Measurements from ENCODE around the gene OR10D3. TPM values are rescaled to one million over a fixed set of nuclear protein-coding genes. Genes with fewer than 3 reads are reported as not detected.

Gene OR10D3, protein sequence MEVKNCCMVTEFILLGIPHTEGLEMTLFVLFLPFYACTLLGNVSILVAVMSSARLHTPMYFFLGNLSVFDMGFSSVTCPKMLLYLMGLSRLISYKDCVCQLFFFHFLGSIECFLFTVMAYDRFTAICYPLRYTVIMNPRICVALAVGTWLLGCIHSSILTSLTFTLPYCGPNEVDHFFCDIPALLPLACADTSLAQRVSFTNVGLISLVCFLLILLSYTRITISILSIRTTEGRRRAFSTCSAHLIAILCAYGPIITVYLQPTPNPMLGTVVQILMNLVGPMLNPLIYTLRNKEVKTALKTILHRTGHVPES
- total RNA-seq: not detected

DNA sequence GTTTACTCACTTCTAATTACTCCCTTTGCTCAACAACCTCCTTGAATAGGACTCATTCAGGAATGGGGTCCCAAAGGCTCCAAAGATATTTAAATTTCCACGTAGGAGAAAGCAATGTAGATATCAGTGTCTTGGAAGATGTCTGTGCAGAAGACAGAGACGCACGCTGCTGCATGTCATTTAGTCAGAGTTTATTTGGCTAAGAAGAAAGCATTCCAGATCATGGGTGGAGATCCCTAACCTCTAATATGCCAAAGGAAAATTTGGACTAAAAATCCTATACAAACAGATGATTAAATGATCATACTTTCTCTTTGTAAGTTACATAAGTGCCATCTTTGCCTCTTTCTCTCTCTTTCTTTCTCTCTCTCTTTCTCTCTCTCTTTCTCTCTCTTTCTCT is at the start of gene OR10D3:
Gene OR10D3 (plus strand): TSS at position 278 of the 400 bp plus-strand sequence. CDS start 1,925 bp downstream, outside the sequence.
- Histone ChIP-seq H3K4me3 (no peak within 1 kb of the TSS), H3K27me3 (no peaks in the 10 kb centered on the region), H3K36me3 (no peaks in the 10 kb centered on the region), H3K27ac (no peak within 1 kb of the TSS), H3K4me1 (no peaks in the 10 kb centered on the region), H3K9me3 (no peaks in the 10 kb centered on the region)
- DNase-seq: no peak
- no peak for TF ChIP-seq POLR2A (IDR thresholded peaks at IDR 0.05)
- TF ChIP-seq, protein P1, sequence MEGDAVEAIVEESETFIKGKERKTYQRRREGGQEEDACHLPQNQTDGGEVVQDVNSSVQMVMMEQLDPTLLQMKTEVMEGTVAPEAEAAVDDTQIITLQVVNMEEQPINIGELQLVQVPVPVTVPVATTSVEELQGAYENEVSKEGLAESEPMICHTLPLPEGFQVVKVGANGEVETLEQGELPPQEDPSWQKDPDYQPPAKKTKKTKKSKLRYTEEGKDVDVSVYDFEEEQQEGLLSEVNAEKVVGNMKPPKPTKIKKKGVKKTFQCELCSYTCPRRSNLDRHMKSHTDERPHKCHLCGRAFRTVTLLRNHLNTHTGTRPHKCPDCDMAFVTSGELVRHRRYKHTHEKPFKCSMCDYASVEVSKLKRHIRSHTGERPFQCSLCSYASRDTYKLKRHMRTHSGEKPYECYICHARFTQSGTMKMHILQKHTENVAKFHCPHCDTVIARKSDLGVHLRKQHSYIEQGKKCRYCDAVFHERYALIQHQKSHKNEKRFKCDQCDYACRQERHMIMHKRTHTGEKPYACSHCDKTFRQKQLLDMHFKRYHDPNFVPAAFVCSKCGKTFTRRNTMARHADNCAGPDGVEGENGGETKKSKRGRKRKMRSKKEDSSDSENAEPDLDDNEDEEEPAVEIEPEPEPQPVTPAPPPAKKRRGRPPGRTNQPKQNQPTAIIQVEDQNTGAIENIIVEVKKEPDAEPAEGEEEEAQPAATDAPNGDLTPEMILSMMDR (IDR thresholded peaks at IDR 0.05): no peak

DNA sequence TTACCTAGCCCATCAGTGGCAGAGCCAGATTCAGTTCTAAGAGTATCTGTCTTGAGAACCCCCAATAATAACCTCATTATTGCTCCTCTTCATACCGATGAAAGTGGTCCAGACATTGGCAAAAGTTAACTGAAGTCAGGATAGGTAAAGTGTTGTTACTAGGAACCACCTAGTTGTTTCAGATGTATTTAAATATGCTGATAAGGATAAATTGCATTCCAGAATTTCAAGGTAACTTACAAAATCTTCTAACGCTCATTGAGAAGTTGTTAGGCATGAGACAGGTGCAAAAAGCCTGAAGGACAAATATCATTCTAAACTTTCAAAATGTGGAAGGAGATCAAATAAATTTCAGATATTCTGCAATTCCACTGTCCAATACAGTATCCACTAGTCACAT is 40.1 kb upstream of the OR10D3 start:
- Histone ChIP-seq H3K4me1 (no peaks in the 10 kb centered on the region), H3K36me3 (peaks cover 0 to 72% (median 0%) of the 10 kb centered on the region in 3 donors), H3K27me3 (no peaks in the 10 kb centered on the region), H3K27ac (no peak overlapping the region), H3K9me3 (peaks cover 0 to 3% (median 0%) of the 10 kb centered on the region in 4 donors), H3K4me3 (no peak overlapping the region)
- TF ChIP-seq, protein P1 (IDR thresholded peaks at IDR 0.05): no peak
- no peak for TF ChIP-seq POLR2A (IDR thresholded peaks at IDR 0.05)
- DNase-seq: no peak

DNA sequence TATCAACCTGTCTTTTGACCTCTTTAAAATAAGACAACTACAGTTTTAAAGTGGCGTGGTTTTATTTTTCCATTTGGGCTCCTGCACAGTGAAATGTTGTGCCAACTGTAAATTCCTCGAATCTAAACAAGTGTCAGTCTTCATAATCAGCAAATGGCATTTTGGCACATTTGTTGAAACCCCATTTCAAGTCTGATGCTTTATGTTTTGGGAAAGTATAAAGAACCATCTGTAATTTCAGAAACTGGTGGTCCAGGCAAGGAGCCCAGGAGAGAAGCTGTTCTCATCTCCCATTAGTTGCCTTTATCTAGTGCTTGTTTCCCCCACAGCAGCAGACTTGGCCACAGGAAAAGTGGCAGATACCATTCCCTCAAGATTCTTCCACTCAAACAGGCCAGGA is 35.2 kb upstream of the OR10D3 start:
- TF ChIP-seq, protein P1 (IDR thresholded peaks at IDR 0.05): no peak
- no peak for TF ChIP-seq POLR2A (IDR thresholded peaks at IDR 0.05)
- H3K27ac ChIP-seq: no peak overlapping the region
- no peaks in the 10 kb centered on the region for H3K4me1 ChIP-seq
- DNase-seq: no peak
- no peaks in the 10 kb centered on the region for H3K27me3 ChIP-seq
- peaks cover 0 to 34% (median 0%) of the 10 kb centered on the region in 3 donors for H3K36me3 ChIP-seq
- H3K4me3 ChIP-seq: no peak overlapping the region
- no peaks in the 10 kb centered on the region for H3K9me3 ChIP-seq

DNA sequence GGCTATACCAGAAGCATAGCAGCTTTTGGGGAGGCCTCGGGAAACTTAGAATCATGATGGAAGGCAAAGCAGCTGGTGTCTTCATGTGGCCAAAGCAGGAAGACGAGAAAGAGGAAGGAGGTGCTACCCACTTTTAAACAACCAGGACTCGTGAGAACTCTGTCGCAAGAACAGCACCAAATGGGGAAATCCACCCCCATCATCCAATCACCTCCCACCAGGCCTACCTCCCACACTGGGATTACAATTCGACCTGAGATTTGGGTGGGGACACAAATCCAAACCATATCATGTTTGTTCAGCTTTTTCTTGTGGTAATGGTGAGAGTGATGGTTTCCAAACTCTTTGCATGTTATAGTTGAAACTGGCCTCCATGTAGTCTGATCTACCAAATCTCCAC is 32.5 kb upstream of the OR10D3 start:
- no peaks in the 10 kb centered on the region for H3K27me3 ChIP-seq
- peaks cover 0 to 9% (median 0%) of the 10 kb centered on the region in 3 donors for H3K36me3 ChIP-seq
- H3K4me1 ChIP-seq: no peaks in the 10 kb centered on the region
- no peak for TF ChIP-seq POLR2A (IDR thresholded peaks at IDR 0.05)
- TF ChIP-seq, protein P1 (IDR thresholded peaks at IDR 0.05): no peak
- no peak overlapping the region for H3K27ac ChIP-seq
- no peak overlapping the region for H3K4me3 ChIP-seq
- no peaks in the 10 kb centered on the region for H3K9me3 ChIP-seq
- DNase-seq: no peak

DNA sequence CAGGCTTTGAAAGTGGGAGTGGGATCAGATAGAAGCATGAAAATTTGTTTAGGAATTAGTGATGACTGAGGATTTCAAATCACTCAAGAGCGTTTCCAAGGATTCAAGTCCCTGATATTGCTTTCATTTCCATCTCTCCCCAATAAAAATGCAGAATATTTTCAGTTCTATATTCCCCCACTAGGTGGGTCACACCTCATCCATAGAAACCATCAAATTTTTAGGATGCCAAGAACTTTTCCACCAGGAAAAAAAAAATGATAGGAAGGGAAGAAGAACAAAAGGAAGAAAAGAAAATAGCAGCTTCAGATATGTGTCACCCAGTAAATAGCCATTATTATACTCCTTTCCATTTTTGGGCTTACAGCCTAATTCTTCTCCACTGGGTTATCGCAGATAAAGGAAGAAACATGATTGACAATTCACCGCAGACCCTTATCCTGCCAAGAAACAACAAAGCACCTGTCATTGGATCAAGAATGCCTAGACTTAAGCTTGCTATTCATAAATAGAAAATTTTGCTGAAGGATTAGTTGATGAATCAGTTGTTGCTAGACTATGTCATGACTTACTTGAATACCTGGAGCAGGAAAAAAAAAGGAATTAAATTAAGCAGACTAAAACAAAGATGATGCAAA is 30.3 kb upstream of the OR10D3 start:
- TF ChIP-seq POLR2A (IDR thresholded peaks at IDR 0.05): no peak
- TF ChIP-seq, protein P1 (IDR thresholded peaks at IDR 0.05): peak in 1 of 6 experiments; percentile 15
- Histone ChIP-seq H3K36me3 (no peaks in the 10 kb centered on the region), H3K9me3 (no peaks in the 10 kb centered on the region), H3K27me3 (no peaks in the 10 kb centered on the region), H3K27ac (no peak overlapping the region), H3K4me1 (no peaks in the 10 kb centered on the region), H3K4me3 (no peak overlapping the region)
- no peak for DNase-seq
